Activated T-helper 1 cell treated with anti-CD3 and anti-CD28 coated beads, Interleukin-2, amount 50 U/mL, for 16 hours (primary cell): ENCODE data around the gene UBE3B.

Source experiments
- DNase-seq, 2 donors: peaks; one replicate each; pipeline ENCODE4 v3.0.0-alpha.2; 2020; ENCODE audit warnings: low read depth in 1 of 2, low spot score in 1 of 2

The UBE3B gene

GRCh38 chr12:109494348-109494881, 17.0 kb downstream of the UBE3B start:
- no peak for DNase-seq

- DNase-seq: no peak
Measured at GRCh38 chr12:109495012-109495411, 17.6 kb downstream of the UBE3B start.

GRCh38 chr12:109496306-109496705, 18.9 kb downstream of the UBE3B start:
- DNase-seq: no peak

GRCh38 chr12:109497675-109498074, 20.2 kb downstream of the UBE3B start:
- no peak for DNase-seq

GRCh38 chr12:109500406-109501185, 23.2 kb downstream of the UBE3B start:
- DNase-seq: no peak

GRCh38 chr12:109501299-109501698, 23.9 kb downstream of the UBE3B start:
- no peak for DNase-seq

DNA sequence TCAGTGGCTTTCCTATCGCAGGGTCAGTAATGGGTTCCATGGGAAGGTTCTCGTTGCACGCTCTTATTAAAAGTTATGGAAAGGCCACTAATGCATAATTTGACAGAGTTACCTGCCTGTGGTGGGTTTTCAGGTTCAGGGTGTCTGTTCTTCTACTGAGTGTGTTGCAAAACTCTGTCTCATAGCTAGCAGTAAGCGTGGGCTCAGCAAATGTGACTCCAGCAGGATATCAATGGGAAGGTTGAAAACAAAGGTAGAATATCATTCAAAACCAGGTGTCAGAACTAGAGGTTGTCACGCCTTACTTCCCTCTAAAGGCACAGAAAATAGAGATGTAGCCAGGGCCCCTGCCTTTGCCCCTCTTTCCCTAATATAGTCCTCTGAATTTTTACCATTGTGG, 24.9 kb downstream of the UBE3B start:
- no peak for DNase-seq

DNA sequence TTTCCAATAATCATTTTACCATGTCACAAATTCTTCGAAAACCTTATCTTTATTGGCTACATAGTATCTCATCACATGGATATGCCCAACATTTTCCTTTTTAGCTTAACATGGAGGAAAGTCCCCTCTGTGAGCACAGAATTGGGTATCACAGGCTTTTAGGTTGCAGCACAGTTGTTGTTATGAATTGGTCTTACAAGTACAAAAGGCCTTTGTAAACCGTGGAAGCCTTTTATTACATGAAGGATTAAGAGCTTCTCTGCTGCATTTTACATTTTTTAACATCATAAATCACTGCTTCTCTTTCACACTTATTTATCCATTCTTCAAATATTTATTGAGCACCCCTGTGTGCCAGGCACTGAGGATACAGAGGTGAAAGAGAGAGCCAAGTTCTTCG, 26.2 kb downstream of the UBE3B start:
- no peak for DNase-seq

DNA sequence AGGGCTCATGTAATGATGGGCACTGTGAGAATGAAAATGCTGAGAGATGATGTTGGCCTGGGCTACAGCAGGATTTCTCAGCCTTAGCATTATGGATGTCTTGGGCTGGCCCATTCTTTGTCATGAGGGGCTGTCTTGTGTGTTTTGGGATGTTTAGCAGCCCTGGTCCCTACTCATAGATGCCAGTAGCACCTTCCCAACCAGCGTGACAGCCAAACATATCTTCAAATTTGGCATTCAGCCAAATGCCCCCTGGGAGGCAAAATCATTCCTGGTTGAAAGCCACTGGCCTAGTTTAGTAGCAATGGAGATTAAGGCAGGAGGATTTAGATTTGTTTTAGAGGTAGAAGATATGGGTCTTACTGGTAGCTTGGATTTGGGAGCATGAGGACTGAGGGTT, 26.6 kb downstream of the UBE3B start:
- DNase-seq: no peak

- no peak for DNase-seq
Measured at GRCh38 chr12:109510196-109510595, 32.8 kb downstream of the UBE3B start.

DNA sequence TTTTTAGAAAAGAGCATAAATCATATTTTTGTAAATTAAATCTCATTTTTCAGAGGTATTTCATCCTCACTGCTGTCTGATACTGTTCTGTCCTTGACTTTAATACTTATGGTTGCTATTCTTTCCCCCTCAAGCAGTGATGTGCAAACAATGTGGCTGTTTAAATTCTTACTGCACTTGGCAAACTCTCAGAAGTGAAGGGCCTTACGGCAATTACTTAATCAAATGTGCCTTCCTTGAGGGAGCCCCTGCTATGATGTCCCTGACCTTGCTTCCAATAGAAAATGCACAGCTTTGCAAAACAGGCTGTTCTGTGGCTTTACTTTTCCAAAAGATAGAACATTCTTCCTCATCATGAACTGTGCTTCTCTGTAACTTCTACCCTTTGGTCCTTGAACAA, 35.2 kb downstream of the UBE3B start:
- no peak for DNase-seq

DNA sequence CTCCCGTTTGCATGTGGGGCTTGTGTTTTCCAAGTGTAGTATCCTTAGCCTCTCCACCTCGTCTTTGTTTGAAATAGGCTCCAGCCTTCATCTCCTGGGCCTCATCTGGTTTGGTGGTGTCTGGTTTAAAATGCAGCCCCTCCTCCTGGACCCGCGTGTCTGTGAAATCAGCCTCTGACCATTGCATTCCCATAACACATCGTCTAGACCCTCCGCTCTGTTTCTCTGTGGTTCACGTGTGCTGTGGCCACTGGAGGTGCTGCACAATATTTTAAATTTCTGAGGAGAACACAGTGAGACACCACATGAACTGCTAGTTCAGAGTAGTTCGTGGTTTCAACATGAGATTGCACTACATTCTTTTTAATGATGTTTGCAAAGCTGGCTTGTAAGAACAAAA, 35.6 kb downstream of the UBE3B start:
- DNase-seq: no peak

DNA sequence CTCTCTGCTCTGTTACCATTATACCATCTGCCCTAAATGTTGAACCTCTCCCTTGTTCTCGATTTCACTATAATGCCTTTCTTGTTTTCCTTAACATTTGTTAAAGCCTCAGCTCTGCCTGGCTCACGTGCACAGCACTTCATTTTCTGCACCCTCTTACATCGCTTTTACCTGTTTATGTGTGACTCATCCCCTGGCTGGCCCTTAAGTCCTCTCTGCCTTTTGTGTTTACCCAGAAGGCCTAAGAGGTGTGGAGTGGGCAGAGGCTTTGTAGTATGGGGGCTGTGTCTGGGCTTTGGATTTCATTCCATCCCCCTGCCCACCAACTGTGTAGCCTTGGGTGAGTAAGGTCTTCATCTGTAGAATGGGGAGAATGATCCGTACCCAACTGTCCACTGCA, 36.5 kb downstream of the UBE3B start:
- DNase-seq: no peak

- no peak for DNase-seq
Measured at GRCh38 chr12:109517619-109518018, 40.2 kb downstream of the UBE3B start.

DNA sequence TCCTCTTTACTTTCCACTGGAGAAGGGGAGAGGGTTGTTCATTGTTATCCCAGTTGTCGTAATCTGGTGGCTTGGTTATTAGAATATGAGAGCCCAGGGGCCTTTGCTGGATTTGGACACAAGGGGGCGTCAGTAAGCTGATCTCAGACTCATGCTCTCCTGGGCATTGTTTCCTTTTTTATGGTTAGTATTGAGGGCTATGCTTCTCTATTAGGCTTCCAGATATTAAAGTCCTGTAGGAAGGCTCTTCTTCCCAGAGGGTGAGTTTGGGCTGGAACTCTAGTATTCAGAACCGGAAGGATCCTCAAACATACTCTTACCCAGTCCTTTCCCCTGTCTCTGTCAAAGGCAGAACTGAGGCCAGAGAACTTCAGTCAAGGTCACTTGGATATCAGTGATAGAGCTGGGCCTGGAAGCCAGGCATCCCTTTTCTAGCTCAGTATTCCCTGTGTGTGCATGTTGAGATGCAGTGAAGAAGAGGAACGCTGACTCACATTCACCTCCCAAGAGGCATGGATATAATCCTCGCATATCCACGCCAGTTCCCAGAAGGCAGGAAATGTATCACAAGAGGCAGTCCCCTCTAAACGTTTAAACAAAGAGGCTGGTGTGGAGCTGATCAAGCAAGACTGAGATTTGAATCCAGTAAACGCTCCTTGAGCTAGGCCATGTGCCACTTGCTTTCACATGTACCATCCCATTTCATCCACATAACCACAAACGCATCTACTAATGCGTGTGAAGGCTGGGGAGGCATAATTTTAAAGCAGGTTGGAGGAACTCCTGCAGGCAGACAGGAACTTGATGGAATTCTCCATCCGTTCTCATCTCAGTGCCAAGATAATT, 41.6 kb downstream of the UBE3B start:
- peak; percentile 7 to 12 for DNase-seq

GRCh38 chr12:109519787-109520186, 42.4 kb downstream of the UBE3B start:
- DNase-seq: no peak

DNA sequence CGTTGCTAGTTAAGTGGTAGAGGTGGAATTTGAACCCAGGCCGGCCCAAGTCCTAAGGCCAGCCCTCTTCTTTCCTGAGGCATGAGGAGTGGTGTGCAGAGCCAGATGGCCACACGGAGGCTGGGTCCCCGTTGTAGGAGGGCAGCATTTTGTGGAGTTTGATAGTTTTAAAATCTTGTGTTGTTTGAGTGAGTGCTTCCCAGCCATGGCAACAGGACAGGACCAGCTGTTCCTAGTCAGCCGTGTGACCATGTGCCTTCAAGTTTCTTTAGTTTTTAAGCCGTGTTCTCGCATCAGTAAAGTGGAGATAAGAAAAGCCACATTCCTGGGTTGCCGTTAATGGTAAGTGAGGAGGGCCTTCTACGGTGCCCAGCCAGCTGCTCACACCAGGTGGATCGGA, 44.4 kb downstream of the UBE3B start:
- no peak for DNase-seq

GRCh38 chr12:109523071-109523470, 45.6 kb downstream of the UBE3B start:
- DNase-seq: no peak

GRCh38 chr12:109523504-109523903, 46.1 kb downstream of the UBE3B start:
- no peak for DNase-seq

DNA sequence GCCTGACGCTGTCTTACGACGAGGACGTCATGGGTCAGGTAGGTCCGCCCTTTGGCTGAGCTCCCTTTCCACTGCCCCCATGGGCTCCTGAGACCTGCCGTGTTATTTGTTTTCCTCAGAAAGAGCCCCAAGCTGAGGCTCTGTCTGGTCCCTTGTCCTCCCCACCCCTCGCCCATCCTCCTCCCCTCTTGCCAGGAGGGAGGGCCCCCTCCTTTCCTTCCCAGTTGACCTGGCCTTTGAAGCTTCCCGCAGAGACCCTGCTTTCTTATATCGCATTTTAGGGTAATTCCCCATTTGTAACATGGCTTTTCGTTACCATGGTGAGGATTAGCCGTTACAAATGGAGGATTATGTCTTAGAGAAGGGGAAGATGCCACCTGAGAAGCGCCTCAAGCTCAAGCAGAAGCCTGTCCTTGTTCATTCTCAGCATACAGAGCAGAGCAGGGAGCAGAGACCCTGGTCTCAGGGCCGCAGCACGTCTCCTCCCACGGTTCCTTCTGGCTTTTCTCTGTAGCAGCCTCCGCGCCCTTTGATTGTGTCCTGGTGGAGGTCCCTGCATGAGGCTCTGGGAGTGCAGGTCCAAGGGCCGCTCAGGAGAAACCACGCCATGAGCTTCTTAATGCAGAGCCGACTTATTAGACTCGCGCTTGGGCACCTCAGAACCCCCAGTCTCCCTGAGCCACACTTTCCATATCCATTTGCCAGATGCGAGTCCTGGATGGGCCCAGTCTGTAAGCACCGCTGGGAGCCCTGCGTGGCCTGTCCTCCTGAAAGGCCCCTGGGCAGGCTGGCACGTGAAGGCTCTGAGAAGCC, 47.2 kb downstream of the UBE3B start:
- no peak for DNase-seq

DNA sequence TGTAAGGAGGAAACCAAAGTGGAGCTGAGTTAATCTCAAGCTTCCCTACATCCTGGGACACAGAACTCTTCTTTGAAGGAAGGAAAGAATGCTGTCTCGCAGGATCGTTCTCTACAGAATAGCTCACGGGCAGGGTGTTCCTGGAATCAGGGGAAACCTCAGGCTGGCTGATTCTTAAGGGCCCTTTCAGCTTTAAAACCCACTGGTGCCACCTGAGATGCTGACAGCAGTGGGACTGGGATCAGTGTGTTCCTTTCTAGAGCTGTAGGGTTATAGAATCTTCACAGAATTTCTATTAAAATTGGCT, 47.8 kb downstream of the UBE3B start:
- no peak for DNase-seq
